ENCODE measurements around the gene DDX49. TPM values are rescaled to one million over a fixed set of nuclear protein-coding genes. Genes with fewer than 3 reads are reported as not detected.

The DDX49 gene
- total RNA-seq, 1 experiment from 2014 or later: 69.4 TPM

DNA sequence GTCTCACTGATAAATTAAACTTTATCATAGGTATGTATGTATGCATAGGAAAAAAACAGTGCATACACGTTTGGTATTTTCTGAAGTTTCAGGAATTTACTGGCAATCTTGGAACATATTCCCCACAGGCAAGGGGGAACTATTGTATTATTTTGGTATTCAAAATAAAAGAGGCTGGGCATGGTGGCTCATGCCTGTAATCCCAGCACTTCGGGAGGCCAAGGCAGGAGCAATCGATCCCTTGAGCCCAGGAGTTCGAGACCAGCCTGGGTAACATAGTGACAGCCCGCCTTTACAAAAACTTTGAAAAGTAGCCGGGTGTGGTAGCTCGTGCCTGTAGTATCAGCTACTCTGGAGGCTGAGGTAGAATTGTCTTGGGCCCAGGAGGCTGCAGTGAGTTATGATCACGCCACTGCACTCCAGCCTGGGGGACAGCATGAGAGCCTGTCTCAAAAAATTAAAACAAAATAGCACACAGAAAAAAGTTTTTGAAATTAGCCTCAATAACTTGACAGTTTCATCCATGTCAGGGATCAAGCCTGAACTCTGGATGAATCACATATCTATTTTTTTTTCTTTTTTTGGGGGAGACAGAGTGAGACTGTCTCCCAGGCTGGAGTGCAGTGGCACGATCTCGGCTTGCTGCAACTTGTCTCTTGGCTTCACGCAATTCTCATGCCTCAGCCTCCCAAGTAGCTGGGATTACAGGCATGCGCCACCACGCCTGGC, 50.6 kb downstream of the DDX49 start:
- DNase-seq (ENCODE audit: low spot score): no peak

DNA sequence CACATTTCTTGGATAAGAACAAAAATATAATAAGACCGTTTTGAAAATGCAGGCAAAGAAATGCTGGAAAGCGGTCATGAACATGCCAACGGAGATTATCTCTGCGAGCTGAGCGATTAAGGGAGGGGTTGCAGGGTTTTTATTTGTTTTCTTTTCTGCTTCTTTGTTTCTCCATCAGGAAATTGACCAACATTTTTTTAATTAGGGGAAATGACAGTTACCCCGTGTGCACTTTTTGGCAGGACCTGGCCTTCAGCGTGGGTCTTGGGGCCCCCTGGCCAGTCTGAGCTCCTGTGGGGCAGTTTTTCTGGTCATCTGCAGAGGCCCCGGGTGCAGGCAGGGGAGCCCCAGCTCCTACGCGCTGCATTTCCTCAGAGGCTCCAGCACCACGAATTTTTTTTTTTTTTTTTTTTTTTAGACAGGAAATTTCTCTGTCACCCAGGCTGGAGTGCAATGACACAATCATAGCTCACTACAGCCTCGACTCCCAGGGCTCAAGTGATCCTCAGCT, 52.8 kb downstream of the DDX49 start:
- no peak for DNase-seq (ENCODE audit: low spot score)

DNA sequence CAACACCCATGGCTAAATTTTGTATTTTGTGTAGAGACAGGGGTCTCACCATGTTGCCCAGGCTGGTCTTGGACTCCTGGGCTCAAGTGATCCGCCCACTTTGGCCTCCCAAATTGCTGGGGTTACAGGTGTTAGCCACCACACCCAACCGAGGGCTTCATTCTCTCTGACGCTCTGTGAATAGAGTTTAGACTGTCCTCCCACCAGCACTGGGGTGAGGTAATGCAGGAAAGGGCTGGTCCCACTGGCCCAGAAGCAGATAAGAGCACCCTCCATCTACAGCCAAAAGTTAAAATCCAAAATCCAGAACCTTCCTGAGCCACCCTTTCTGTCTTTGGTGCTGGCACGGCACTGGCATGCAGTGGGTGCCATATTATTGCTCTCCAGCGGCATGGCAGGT, 53.3 kb downstream of the DDX49 start:
- DNase-seq (ENCODE audit: low spot score): no peak

DNA sequence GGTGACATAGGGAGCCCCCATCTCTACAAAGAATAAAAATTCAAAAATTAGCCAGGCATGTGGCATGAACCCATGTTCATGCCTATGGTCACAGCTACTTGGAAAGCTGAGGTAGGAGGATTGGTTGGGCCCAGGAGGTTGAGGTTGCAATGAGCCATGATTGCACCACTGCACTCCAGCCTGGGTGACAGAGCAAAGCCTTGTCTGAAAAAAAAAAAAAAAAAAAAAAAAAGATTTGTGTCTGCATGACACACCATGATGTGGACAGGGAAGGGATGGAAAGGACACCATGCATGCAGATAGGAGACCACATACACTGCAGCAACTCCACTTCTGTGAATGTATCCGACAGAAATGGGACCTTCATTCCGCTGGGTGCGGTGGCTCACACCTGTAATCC, 55.5 kb downstream of the DDX49 start:
- DNase-seq (ENCODE audit: low spot score): no peak

DNA sequence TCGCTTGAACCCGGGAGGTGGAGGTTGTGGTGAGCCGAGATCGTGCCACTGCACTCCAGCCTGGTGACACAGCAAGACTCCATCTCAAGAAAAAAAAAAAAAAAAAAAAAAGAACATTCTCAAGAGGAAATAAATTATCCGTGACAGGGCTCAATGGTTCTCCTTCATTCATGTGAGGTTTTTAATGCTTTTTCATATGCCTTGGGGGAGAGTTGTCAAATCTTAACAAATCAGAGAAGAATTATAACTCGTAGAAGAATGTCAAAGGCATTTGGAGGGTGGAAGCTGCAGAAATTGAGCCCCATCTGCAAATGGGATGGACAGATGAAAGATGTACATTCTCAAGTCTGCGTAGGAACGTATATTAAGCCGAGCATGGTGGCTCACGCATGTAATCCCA, 56.4 kb downstream of the DDX49 start:
- no peak for DNase-seq (ENCODE audit: low spot score)

Other genes starting within 250 kb of the DDX49 start
- gene CRTC1, start 236.0 kb upstream of the DDX49 start, total RNA-seq (2014; rRNA removed; shearing (Covaris generic)): 4.1 and 4.7 TPM in 2 replicates
- not detected in 2 replicates for gene COMP, start 128.4 kb upstream of the DDX49 start, total RNA-seq (2014; rRNA removed; shearing (Covaris generic))
- 73.7 and 79.5 TPM in 2 replicates for gene UPF1, start 87.8 kb upstream of the DDX49 start, total RNA-seq (2014; rRNA removed; shearing (Covaris generic))
- not detected in 2 replicates for gene CERS1, start 23.6 kb upstream of the DDX49 start, total RNA-seq (2014; rRNA removed; shearing (Covaris generic))
- 290 and 317 TPM in 2 replicates for gene COPE, start 328 bp upstream of the DDX49 start, total RNA-seq (2014; rRNA removed; shearing (Covaris generic))
- 6.9 and 7.5 TPM in 2 replicates for gene HOMER3, start 21.5 kb downstream of the DDX49 start, total RNA-seq (2014; rRNA removed; shearing (Covaris generic))
- 35.7 and 37.7 TPM in 2 replicates for gene SUGP2, start 113.8 kb downstream of the DDX49 start, total RNA-seq (2014; rRNA removed; shearing (Covaris generic))
- gene ARMC6, start 113.9 kb downstream of the DDX49 start, total RNA-seq (2014; rRNA removed; shearing (Covaris generic)): 91.3 and 110 TPM in 2 replicates
- gene SLC25A42, start 144.3 kb downstream of the DDX49 start, total RNA-seq (2014; rRNA removed; shearing (Covaris generic)): 2.4 and 3.2 TPM in 2 replicates
- gene TMEM161A, start 218.8 kb downstream of the DDX49 start, total RNA-seq (2014; rRNA removed; shearing (Covaris generic)): 59.0 and 63.8 TPM in 2 replicates